Skeletal muscle cell (primary cell): ENCODE data around the gene ECSIT.

ENCODE experiments used
- DNase-seq: peaks from one replicate; pipeline ENCODE4 v3.0.0-alpha.2; 2010; ENCODE audit warnings: low read depth
- H3K4me3 ChIP-seq: 2 replicates; pipeline ENCODE4 v1.5.1; 2011; ENCODE audit warnings: low read depth, mild to moderate bottlenecking, control low read depth, low read length, moderate library complexity

ECSIT gene

GRCh38 chr19:11552666-11553372 is 23.9 kb upstream of the ECSIT start:
- DNase-seq, result no peak
- no peak overlapping the region for H3K4me3 ChIP-seq

- no peak for DNase-seq
- no peak overlapping the region for H3K4me3 ChIP-seq
Observed at GRCh38 chr19:11551603-11552235, 22.8 kb upstream of the ECSIT start.

- H3K4me3 ChIP-seq, result no peak overlapping the region
- DNase-seq, result no peak
Observed at GRCh38 chr19:11550265-11550664, 21.3 kb upstream of the ECSIT start.

GRCh38 chr19:11549386-11549953 is 20.5 kb upstream of the ECSIT start:
- no peak for DNase-seq
- H3K4me3 ChIP-seq, result no peak overlapping the region

GRCh38 chr19:11547929-11548700 is 19.2 kb upstream of the ECSIT start:
- no peak for DNase-seq

GRCh38 chr19:11541238-11541637 is 12.3 kb upstream of the ECSIT start:
- no peak for DNase-seq
- H3K4me3 ChIP-seq, result no peak overlapping the region

More at GRCh38 chr19:11547929-11548700, 19.2 kb upstream of the ECSIT start:
- H3K4me3 ChIP-seq, result no peak overlapping the region

- DNase-seq, result no peak
- no peak overlapping the region for H3K4me3 ChIP-seq
Observed at GRCh38 chr19:11540645-11541044, 11.7 kb upstream of the ECSIT start.

DNA sequence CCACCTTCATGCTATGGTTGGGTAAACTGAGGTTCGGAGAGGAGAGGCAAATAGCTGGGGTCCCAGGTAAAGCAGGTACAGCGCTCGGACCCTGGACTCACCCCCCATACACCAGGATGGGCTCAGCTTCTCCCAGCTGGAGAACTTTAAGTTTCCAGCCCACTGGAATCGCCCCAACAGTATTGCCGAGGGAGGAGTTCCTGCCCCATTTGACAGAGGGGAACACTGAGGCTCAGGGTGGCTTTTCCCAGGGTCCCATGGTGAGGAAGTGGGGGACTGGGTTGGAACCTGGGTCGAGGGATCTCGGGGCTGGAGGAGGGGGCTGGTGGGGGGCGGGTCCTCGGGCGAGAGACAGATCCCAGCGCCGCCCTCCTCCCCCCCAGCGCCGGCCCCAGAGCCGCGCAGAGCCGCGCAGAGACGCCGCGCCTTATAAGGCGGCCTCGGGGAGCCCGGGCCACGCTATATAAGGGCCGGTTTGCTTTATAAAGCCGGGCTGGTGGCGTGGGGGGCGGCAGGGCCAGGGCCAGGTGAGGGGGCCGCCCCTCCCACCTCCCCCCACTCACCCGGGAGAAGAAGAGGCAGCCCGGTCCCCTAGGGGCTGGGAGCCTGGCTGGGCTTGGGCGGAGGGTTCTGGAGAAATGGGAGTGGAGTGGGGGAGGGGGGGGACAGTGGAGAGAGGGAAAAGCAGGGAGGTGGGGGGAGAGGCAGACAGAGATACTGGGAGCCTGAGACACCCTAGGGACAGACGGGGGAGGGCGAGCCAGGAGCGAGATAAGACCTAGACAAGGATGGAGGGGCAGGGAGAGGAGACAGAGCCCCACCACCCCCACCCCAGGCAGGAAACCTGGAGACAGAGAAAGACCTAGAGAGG is 10.8 kb upstream of the ECSIT start:
- peak overlapping the region; percentile 30 for H3K4me3 ChIP-seq
- no peak for DNase-seq

GRCh38 chr19:11538232-11539036 is 9.5 kb upstream of the ECSIT start, which contains the start of gene CNN1:
Gene CNN1, plus strand, starts transcription at chr19:11538851. Its CDS starts 77 bp downstream, at chr19:11538928.
- DNase-seq, result peak; percentile 38

DNA sequence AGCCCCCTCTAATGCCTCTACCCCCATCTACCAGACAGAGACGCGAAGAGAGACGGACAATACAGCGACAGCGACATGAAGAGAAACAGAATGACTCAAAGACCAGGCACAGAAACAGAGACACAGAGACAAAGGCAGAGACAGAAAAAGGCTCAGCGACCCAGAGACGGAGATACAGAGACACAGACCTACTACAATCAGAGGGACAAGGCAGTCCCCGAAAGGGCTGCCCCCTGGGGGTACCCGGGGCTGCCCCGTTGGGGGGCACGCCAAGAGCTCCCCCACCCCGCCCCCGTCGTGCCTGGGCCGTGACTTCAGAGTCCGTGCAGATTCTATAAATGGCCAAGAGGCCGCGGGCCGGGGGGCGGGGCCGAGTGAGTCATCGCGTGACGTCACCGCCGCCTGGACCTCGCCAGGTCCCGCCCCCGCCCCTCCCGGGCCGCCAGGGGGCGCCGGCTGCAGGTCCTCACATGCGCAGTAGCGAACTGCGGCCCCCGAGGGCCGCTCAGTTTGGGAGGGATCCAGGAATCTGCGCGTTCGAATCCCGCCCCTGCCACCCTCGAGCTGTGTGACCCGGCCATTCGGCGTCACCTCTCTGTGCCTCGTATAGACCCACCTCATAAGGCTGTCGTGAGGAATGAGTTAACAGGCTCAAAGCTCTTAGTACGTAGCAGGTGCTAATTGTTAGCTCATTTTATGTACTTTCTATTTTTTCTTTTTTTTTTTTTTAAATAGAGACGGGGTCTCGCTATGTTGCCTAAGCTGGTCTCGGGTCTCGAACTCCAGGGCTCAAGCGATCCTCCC is 7.1 kb upstream of the ECSIT start:
- DNase-seq, result peak; percentile 43

More at GRCh38 chr19:11538232-11539036, 9.5 kb upstream of the ECSIT start, which contains the start of gene CNN1:
- peak within 1 kb of the TSS; percentile 20 for H3K4me3 ChIP-seq

DNA sequence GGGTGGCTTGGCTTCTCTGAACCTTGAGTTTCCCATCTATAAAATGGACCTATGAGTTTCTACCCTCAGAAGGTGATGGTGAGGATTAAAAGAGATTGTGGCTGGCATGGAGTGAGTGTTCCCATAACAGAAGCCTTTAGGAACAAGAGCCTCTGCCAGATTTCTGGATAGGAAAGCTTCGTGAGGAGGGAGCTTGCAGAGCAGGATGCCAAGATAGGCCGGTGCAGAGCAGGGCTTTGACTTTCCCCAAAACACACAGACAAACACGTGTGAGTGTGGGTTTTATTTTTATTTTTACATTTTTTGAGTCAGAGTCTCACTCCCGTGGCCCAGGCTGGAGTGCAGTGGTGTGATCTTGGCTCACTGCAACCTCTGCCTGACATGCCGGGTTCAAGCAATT is 6.0 kb upstream of the ECSIT start:
- DNase-seq, result no peak
- H3K4me3 ChIP-seq, result no peak overlapping the region

More for the DNA sequence above, 7.1 kb upstream of the ECSIT start:
- H3K4me3 ChIP-seq, result peak overlapping the region; percentile 29

DNA sequence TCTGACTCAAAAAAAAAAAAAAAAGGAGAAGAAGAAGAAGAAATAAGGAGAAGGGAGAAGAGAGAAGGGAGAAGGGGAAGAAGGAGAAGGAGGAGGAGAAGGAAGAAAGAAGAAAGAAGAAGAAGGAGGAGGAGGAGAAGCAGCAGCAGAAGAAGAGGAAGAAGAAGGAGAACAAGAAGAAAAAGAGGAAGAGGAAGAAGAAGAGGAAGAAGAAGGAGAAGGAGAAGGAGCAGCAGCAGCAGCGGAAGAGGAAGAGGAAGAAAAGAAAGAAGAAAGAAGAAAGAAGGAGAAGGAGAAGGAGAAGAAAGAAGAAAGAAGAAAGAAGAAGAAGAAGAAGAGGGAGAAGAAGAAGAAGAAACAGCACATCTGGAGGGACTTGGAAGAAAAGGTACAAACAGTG is 5.6 kb upstream of the ECSIT start:
- no peak for DNase-seq
- no peak overlapping the region for H3K4me3 ChIP-seq

GRCh38 chr19:11530432-11530831 is 1.5 kb upstream of the ECSIT start:
- peak; percentile 45 for DNase-seq
- no peak overlapping the region for H3K4me3 ChIP-seq

DNA sequence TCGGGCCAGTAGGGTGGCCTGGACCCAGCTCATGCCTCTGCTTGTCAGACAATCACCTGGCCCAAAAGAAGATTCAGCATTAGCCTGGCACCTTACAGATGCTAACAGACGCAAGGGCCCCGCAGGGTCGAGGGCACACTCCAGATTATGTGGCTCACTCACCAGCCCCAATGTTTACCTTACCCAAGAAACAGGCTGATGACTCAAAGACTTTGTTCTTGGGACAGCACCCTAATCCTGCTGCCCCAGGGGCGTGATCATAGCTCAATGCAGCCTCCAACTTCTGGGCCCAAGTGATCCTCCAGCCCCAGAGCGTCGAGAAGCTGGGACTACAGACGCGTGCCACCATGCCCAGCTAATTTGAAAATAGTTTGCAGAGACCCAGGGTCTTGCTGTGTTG is 9.8 kb downstream of the ECSIT start:
- DNase-seq, result no peak
- no peak overlapping the region for H3K4me3 ChIP-seq

GRCh38 chr19:11513946-11514345 is 15.0 kb downstream of the ECSIT start:
- no peak for DNase-seq
- no peak overlapping the region for H3K4me3 ChIP-seq

- no peak for DNase-seq
Observed at GRCh38 chr19:11510444-11510843, 18.5 kb downstream of the ECSIT start.

DNA sequence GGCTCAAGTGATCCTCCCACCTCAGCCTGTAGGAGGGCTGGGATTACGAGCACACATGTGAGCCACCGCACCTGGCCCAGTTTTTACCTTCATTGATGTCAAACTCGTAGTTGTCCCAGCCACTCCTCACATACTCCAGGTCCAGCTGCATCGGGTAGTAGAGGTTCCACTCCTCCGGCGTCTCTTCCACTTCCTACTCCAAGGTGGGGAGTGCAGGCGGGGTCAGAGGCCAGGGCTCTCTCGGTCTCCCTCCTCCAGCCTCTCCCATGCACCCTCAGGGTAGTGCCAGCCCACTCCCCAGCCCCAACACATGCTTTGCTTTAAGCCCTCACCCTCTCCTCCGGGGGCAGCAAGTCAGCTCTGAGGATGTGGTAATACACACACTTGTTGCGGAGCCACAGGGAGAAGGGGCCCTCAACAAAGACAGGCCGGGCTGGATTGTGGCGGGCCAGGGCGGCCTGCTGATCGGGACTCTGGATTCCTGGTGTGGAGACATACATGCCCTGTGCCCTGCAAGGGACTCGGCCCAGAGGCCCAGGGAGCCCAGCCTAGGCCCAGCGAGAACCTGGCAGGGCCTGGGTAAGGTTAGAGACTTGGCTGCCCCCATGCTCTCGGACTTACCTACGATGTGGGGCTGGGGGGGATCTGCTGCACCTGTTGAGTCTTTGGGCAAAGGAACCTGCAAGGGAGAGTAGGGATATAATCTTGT is 21.4 kb downstream of the ECSIT start:
- no peak overlapping the region for H3K4me3 ChIP-seq
- no peak for DNase-seq

More at GRCh38 chr19:11510444-11510843, 18.5 kb downstream of the ECSIT start:
- no peak overlapping the region for H3K4me3 ChIP-seq
